ENCODE data around the gene HK2.

DNA sequence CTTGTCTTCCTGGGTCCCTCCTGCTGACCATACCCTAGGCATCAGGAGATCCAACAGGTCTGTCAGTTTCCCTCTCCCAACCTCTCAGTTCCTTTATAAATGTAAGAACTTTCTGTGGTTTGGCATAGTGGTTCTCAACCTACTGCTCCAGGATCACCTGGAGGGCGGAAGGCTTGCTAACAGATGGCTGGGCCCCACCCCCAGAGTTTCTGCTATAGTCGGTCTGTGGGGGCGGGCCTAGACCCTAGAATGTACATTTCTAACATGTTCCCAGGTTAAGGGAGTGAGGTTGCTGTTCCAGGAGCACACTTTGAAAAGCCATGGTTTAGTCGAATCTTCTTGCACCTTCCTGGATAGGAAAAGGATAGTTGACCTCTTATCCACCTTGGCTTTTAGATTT is 37.0 kb downstream of the HK2 start:
- TF ChIP-seq POLR2A (IDR thresholded peaks at IDR 0.05): no peak
- TF ChIP-seq, protein P1, sequence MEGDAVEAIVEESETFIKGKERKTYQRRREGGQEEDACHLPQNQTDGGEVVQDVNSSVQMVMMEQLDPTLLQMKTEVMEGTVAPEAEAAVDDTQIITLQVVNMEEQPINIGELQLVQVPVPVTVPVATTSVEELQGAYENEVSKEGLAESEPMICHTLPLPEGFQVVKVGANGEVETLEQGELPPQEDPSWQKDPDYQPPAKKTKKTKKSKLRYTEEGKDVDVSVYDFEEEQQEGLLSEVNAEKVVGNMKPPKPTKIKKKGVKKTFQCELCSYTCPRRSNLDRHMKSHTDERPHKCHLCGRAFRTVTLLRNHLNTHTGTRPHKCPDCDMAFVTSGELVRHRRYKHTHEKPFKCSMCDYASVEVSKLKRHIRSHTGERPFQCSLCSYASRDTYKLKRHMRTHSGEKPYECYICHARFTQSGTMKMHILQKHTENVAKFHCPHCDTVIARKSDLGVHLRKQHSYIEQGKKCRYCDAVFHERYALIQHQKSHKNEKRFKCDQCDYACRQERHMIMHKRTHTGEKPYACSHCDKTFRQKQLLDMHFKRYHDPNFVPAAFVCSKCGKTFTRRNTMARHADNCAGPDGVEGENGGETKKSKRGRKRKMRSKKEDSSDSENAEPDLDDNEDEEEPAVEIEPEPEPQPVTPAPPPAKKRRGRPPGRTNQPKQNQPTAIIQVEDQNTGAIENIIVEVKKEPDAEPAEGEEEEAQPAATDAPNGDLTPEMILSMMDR (IDR thresholded peaks at IDR 0.05): no peak

All from uterus (tissue), 2 donors.